ENCODE data around the gene SIN3A.

GRCh38 chr15:75493732-75494131 lies 42.2 kb upstream of the SIN3A start:
- TF ChIP-seq HNRNPLL (IDR thresholded peaks at IDR 0.05; ENCODE audit: low read depth, low read length, poor library complexity, severe bottlenecking): no peak
- no peak for TF ChIP-seq POLR2AphosphoS5 (IDR thresholded peaks at IDR 0.05; ENCODE audit: control insufficient read depth, insufficient read depth, low read depth, low read length)
- no peak for TF ChIP-seq SMC3 (conservative IDR thresholded peaks at IDR 0.05; ENCODE audit: insufficient read depth, low read depth, low read length)
- TF ChIP-seq EP300 (IDR thresholded peaks at IDR 0.05; ENCODE audit: low read length): no peak
- no peak for TF ChIP-seq CHCHD3 (CRISPR knock-in tag; IDR thresholded peaks at IDR 0.05)
- TF ChIP-seq SREBF2 (CRISPR knock-in tag; IDR thresholded peaks at IDR 0.05): no peak
- no peak for TF ChIP-seq JUND (IDR thresholded peaks at IDR 0.05; ENCODE audit: borderline replicate concordance, low read depth, low read length)
- TF ChIP-seq JUND (tag; IDR thresholded peaks at IDR 0.05; ENCODE audit: borderline replicate concordance, low read depth, low read length): no peak
- TF ChIP-seq, protein P1, sequence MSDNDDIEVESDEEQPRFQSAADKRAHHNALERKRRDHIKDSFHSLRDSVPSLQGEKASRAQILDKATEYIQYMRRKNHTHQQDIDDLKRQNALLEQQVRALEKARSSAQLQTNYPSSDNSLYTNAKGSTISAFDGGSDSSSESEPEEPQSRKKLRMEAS (CRISPR knock-in tag; IDR thresholded peaks at IDR 0.05): no peak
- no peak for TF ChIP-seq ETV6 (IDR thresholded peaks at IDR 0.05; ENCODE audit: borderline replicate concordance in 1 of 2, low read depth in 2 of 2, low read length in 1 of 2)
- TF ChIP-seq ETV6 (CRISPR knock-in tag; IDR thresholded peaks at IDR 0.05; ENCODE audit: borderline replicate concordance): no peak

Data from K562 (cell line).